Measurements from ENCODE around the gene DSN1. TPM values are rescaled to one million over a fixed set of nuclear protein-coding genes. Genes with fewer than 3 reads are reported as not detected.

Gene DSN1
- total and polyA plus RNA-seq, 2 donors (not counting 3 experiments of a cell fraction or from before 2014, with no cell fraction given), result 11.0 to 25.0 TPM

GRCh38 chr20:36717657-36718056 lies 55.9 kb downstream of the DSN1 start:
- H3K36me3 ChIP-seq (ENCODE audit: control insufficient read depth in 2 of 2, extremely low read depth in 1 of 2, insufficient read depth in 2 of 2, low read length in 2 of 2), result peaks cover 0 to 2% of the 10 kb centered on the region in 2 experiments
- no peaks in the 10 kb centered on the region for H3K79me2 ChIP-seq (ENCODE audit: control insufficient read depth, insufficient read depth, low read length)
- dilution Hi-C loops (cut with MboI; ENCODE audit: extremely low pct_ligation_motif_present, low sequenced_read_pairs), result no loop called here
- intact Hi-C loops (cut with micrococcal nuclease), result no loop called here
- H3K4me3 ChIP-seq (replicated peaks in 1 of 3; ENCODE audit: insufficient read depth in 1 of 3, low read depth in 1 of 3, low read length in 3 of 3), result no peak overlapping the region
- no peak overlapping the region for H3K27ac ChIP-seq (ENCODE audit: insufficient read depth, low read depth, low read length)
- H3K9me1 ChIP-seq (replicated peaks; ENCODE audit: control insufficient read depth, extremely low read depth, insufficient read depth, low read length), result no peaks in the 10 kb centered on the region
- DNase-seq (ENCODE audit: low read depth, low spot score) (peak; percentile 24), FAIRE-seq (peak; percentile 59)
- no peaks in the 10 kb centered on the region for H3K9me3 ChIP-seq (replicated peaks; ENCODE audit: control insufficient read depth, insufficient read depth, low read length)
- no peak overlapping the region for H2AFZ ChIP-seq (ENCODE audit: low read depth, low read length)
- H3K4me1 ChIP-seq (ENCODE audit: control insufficient read depth, extremely low read depth, insufficient read depth, low read length), result no peaks in the 10 kb centered on the region
- no TSS peak for BruUV-seq (replicated peaks)
- POLR2A ChIA-PET, result no interaction called here
- TF ChIP-seq MYC (IDR thresholded peaks at IDR 0.05; ENCODE audit: low read depth, low read length) (no peak), EZH2 (IDR thresholded peaks at IDR 0.05; ENCODE audit: borderline replicate concordance, low read depth, low read length, severe bottlenecking) (no peak), MAX (IDR thresholded peaks at IDR 0.05; ENCODE audit: insufficient read depth, insufficient read length) (no peak), JUN (IDR thresholded peaks at IDR 0.05; ENCODE audit: borderline replicate concordance, insufficient read depth, insufficient read length, low read depth) (no peak), POLR2A (IDR thresholded peaks at IDR 0.05; ENCODE audit: low read depth, low read length) (no peak), POLR2AphosphoS5 (IDR thresholded peaks at IDR 0.05; ENCODE audit: insufficient read depth, low read depth, low read length) (no peak)
- TF ChIP-seq, protein P1, sequence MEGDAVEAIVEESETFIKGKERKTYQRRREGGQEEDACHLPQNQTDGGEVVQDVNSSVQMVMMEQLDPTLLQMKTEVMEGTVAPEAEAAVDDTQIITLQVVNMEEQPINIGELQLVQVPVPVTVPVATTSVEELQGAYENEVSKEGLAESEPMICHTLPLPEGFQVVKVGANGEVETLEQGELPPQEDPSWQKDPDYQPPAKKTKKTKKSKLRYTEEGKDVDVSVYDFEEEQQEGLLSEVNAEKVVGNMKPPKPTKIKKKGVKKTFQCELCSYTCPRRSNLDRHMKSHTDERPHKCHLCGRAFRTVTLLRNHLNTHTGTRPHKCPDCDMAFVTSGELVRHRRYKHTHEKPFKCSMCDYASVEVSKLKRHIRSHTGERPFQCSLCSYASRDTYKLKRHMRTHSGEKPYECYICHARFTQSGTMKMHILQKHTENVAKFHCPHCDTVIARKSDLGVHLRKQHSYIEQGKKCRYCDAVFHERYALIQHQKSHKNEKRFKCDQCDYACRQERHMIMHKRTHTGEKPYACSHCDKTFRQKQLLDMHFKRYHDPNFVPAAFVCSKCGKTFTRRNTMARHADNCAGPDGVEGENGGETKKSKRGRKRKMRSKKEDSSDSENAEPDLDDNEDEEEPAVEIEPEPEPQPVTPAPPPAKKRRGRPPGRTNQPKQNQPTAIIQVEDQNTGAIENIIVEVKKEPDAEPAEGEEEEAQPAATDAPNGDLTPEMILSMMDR (IDR thresholded peaks at IDR 0.05; ENCODE audit: extremely low read depth in 1 of 2, insufficient read depth in 1 of 2, low read depth in 1 of 2, low read length in 2 of 2), result peak in 1 of 2 donors; percentile 18
- H3K4me2 ChIP-seq (ENCODE audit: insufficient read depth, low read length), result no peak overlapping the region
- H3K27me3 ChIP-seq (ENCODE audit: control insufficient read depth in 2 of 2, insufficient read depth in 2 of 2, low read length in 2 of 2), result no peaks in the 10 kb centered on the region
- CTCF ChIA-PET, result interaction anchor here (0.7 to 2.7 kb wide), 7 partner anchors 12 to 169 kb away, joined by 3 to 14 read pairs (median 4); partner anchors contain the start of gene DSN1
- no peak overlapping the region for H3K9ac ChIP-seq (replicated peaks; ENCODE audit: extremely low read depth, insufficient read depth, low read length)
- no peaks in the 10 kb centered on the region for H4K20me1 ChIP-seq (replicated peaks; ENCODE audit: control insufficient read depth, extremely low read depth, insufficient read depth, low read length)
